Neural cell (in vitro differentiated cells): ENCODE data around the gene GTPBP6.

Experiments
- EP300 ChIP-seq: fragments of 450-650 bp; conservative IDR thresholded peaks from 2 replicates; pipeline ENCODE4 v1.6.1; 2014; ENCODE audit warnings: antibody characterized with exemption, mild to moderate bottlenecking, moderate library complexity; ENCODE audit not compliant: poor library complexity, severe bottlenecking
- EZH2 ChIP-seq: fragments of 200-600, 300-800 bp; shearing (Covaris generic), sonication (generic); IDR thresholded peaks from 2 replicates; pipeline ENCODE4 v1.6.1; 2014; ENCODE audit warnings: antibody characterized with exemption, low read length, borderline replicate concordance, mild to moderate bottlenecking; ENCODE audit not compliant: insufficient read depth, poor library complexity, severe bottlenecking
- POLR2AphosphoS5 ChIP-seq: IDR thresholded peaks from 2 replicates; pipeline ENCODE4 v1.6.1; 2012
- SMC3 ChIP-seq: fragments of 450-650 bp; conservative IDR thresholded peaks from 2 replicates; pipeline ENCODE4 v1.6.1; 2014; ENCODE audit warnings: antibody characterized with exemption, mild to moderate bottlenecking, moderate library complexity; ENCODE audit not compliant: poor library complexity
- TF ChIP-seq, protein P1 (sequence below): fragments of 450-650 bp; IDR thresholded peaks from 2 replicates; pipeline ENCODE4 v1.5.1; 2014; ENCODE audit warnings: antibody characterized with exemption, mild to moderate bottlenecking, moderate library complexity; ENCODE audit not compliant: poor library complexity, severe bottlenecking
- TF ChIP-seq, protein P2 (sequence below): IDR thresholded peaks from 2 replicates; pipeline ENCODE4 v1.6.1; 2012; ENCODE audit warnings: borderline replicate concordance

DNA sequence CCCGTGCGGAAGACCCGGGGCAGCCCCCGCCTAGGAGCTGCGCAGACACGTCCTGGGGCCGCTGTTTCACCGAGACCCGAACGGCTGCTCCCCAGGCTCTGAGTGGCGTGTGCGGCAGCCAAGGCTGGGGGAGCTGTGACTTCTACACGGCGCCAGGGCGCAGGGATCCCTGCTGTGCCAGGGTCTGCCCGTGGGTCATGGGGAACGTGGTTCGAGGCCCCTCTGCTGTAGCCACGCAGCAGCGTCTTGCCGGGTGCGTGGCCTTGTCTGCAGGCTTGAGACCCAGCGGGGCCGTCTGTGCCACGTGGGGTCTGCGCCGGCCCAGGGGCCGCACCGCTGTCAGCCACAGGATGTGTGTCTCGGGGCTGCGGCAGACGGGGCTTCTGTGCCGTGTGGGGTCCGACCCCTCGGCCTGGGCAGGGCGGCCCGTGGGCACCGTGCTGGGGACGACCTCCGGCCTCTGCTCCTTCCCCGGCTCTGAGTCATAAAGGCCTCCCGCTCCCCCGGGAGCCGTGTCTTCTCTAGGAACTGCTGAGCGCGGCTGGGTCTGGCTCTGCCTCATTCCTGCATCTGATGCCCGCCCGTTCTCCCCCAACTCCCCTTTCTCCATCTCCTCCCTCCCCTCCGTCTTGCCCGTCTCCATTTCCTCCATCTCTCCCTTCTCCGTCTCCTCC lies 12.7 kb upstream of the GTPBP6 start:
- TF ChIP-seq, protein P1, sequence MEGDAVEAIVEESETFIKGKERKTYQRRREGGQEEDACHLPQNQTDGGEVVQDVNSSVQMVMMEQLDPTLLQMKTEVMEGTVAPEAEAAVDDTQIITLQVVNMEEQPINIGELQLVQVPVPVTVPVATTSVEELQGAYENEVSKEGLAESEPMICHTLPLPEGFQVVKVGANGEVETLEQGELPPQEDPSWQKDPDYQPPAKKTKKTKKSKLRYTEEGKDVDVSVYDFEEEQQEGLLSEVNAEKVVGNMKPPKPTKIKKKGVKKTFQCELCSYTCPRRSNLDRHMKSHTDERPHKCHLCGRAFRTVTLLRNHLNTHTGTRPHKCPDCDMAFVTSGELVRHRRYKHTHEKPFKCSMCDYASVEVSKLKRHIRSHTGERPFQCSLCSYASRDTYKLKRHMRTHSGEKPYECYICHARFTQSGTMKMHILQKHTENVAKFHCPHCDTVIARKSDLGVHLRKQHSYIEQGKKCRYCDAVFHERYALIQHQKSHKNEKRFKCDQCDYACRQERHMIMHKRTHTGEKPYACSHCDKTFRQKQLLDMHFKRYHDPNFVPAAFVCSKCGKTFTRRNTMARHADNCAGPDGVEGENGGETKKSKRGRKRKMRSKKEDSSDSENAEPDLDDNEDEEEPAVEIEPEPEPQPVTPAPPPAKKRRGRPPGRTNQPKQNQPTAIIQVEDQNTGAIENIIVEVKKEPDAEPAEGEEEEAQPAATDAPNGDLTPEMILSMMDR: no peak
- TF ChIP-seq SMC3 (no peak), EZH2 (no peak), POLR2AphosphoS5 (no peak), EP300 (no peak)
- TF ChIP-seq, protein P2, sequence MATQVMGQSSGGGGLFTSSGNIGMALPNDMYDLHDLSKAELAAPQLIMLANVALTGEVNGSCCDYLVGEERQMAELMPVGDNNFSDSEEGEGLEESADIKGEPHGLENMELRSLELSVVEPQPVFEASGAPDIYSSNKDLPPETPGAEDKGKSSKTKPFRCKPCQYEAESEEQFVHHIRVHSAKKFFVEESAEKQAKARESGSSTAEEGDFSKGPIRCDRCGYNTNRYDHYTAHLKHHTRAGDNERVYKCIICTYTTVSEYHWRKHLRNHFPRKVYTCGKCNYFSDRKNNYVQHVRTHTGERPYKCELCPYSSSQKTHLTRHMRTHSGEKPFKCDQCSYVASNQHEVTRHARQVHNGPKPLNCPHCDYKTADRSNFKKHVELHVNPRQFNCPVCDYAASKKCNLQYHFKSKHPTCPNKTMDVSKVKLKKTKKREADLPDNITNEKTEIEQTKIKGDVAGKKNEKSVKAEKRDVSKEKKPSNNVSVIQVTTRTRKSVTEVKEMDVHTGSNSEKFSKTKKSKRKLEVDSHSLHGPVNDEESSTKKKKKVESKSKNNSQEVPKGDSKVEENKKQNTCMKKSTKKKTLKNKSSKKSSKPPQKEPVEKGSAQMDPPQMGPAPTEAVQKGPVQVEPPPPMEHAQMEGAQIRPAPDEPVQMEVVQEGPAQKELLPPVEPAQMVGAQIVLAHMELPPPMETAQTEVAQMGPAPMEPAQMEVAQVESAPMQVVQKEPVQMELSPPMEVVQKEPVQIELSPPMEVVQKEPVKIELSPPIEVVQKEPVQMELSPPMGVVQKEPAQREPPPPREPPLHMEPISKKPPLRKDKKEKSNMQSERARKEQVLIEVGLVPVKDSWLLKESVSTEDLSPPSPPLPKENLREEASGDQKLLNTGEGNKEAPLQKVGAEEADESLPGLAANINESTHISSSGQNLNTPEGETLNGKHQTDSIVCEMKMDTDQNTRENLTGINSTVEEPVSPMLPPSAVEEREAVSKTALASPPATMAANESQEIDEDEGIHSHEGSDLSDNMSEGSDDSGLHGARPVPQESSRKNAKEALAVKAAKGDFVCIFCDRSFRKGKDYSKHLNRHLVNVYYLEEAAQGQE: no peak
